OCI-LY1 (cell line): ENCODE measurements around the gene RHPN2.
"Not testable (repeated sequence)": the region's sequence is repeated elsewhere in the genome, so short reads cannot be mapped to it uniquely, and the experiment has no call there.

Experiments used
- H2AFZ ChIP-seq: fragments of 200-600 bp; sonication (generic), shearing (Covaris generic); 2 replicates; pipeline ENCODE4 v1.6.0; 2014; ENCODE audit warnings: antibody characterized with exemption, mild to moderate bottlenecking, low read length
- H3F3A ChIP-seq: fragments of 200-600 bp; sonication (generic), shearing (Covaris generic); 2 replicates; pipeline ENCODE4 v1.6.0; 2014; ENCODE audit warnings: mild to moderate bottlenecking, antibody characterized with exemption, low read length, moderate library complexity; ENCODE audit not compliant: insufficient read depth
- H3K27ac ChIP-seq: fragments of 200-600 bp; sonication (generic); 2 replicates; pipeline ENCODE4 v1.5.1; 2014; ENCODE audit warnings: low read length, mixed run types, mild to moderate bottlenecking, low read depth; ENCODE audit not compliant: poor library complexity, severe bottlenecking
- H3K27me3 ChIP-seq: fragments of 200-600 bp; sonication (generic); 2 replicates; pipeline ENCODE4 v1.6.0; 2014; ENCODE audit warnings: antibody characterized with exemption, mild to moderate bottlenecking, low read length, moderate library complexity; ENCODE audit not compliant: insufficient read depth
- H3K36me3 ChIP-seq: fragments of 200-600 bp; sonication (generic); 2 replicates; pipeline ENCODE4 v1.6.1; 2014; ENCODE audit warnings: mild to moderate bottlenecking, antibody characterized with exemption, low read length, moderate library complexity, mixed read lengths; ENCODE audit not compliant: insufficient read depth
- H3K4me1 ChIP-seq: fragments of 200-600 bp; sonication (generic); 2 replicates; pipeline ENCODE4 v1.5.1; 2014; ENCODE audit warnings: mild to moderate bottlenecking, low read length, moderate library complexity; ENCODE audit not compliant: insufficient read depth, severe bottlenecking
- H3K4me2 ChIP-seq: fragments of 200-600 bp; sonication (generic), shearing (Covaris generic); 2 replicates; pipeline ENCODE4 v1.6.1; 2014; ENCODE audit warnings: low read length
- H3K4me3 ChIP-seq: fragments of 200-600 bp; sonication (generic); 2 replicates; pipeline ENCODE4 v1.5.1; 2014; ENCODE audit warnings: low read length, low read depth, mild to moderate bottlenecking, mixed read lengths; ENCODE audit not compliant: poor library complexity, severe bottlenecking
- H3K79me2 ChIP-seq: fragments of 200-600 bp; shearing (Covaris generic); 2 replicates; pipeline ENCODE4 v1.6.1; 2016; ENCODE audit warnings: mixed run types, low read length, mixed read lengths; ENCODE audit not compliant: insufficient read depth
- H3K9ac ChIP-seq: fragments of 200-600 bp; sonication (generic), shearing (Covaris generic); 2 replicates; pipeline ENCODE4 v1.6.1; 2014; ENCODE audit warnings: mild to moderate bottlenecking, low read length, mixed read lengths
- H3K9me2 ChIP-seq: fragments of 200-600 bp; sonication (generic), shearing (Covaris generic); 2 replicates; pipeline ENCODE4 v1.6.1; 2014; ENCODE audit warnings: low read depth, mild to moderate bottlenecking, low read length, mixed read lengths
- H3K9me3 ChIP-seq: fragments of 200-600 bp; shearing (Covaris generic); 2 replicates; pipeline ENCODE4 v1.6.1; 2014; ENCODE audit warnings: low read length, mixed read lengths
- H4K20me1 ChIP-seq: fragments of 200-600 bp; sonication (generic), shearing (Covaris generic); 2 replicates; pipeline ENCODE4 v1.6.0; 2016; ENCODE audit warnings: mild to moderate bottlenecking, low read length; ENCODE audit not compliant: insufficient read depth
- EZH2 ChIP-seq: fragments of 200-600 bp; sonication (generic), shearing (Covaris generic); IDR thresholded peaks from 2 replicates; pipeline ENCODE4 v1.8.0; 2017; ENCODE audit warnings: borderline replicate concordance, mixed run types, mild to moderate bottlenecking, antibody characterized with exemption, low read length, moderate library complexity, mixed read lengths
- TF ChIP-seq, protein P1 (sequence below): fragments of 200-600 bp; sonication (generic), shearing (Covaris generic); IDR thresholded peaks from 2 replicates; pipeline ENCODE4 v1.5.1; 2017; ENCODE audit warnings: mild to moderate bottlenecking, antibody characterized with exemption, low read length, moderate library complexity, mixed read lengths

Gene RHPN2

DNA sequence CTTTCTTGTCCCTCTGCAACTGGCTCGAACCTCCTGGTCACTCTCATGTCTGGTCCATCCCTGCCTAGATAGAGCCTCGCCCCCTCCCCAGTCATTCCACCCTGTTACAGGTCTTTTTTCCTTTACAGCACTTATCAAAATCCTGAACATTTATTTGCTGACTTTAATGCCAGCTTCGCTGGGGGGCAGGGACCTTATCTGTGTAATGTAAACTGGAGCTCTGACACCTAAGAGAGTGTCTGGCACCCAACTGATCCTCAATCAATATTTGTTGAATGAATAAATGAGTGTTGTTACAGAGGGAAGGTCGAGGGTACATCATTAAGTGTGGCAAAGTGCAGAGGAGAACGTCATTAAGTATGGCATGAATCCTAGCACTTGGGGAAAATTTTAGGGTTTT lies 76.0 kb downstream of the RHPN2 start:
- no peaks in the 10 kb centered on the region for H3K79me2 ChIP-seq
- no peak for TF ChIP-seq EZH2
- TF ChIP-seq, protein P1, sequence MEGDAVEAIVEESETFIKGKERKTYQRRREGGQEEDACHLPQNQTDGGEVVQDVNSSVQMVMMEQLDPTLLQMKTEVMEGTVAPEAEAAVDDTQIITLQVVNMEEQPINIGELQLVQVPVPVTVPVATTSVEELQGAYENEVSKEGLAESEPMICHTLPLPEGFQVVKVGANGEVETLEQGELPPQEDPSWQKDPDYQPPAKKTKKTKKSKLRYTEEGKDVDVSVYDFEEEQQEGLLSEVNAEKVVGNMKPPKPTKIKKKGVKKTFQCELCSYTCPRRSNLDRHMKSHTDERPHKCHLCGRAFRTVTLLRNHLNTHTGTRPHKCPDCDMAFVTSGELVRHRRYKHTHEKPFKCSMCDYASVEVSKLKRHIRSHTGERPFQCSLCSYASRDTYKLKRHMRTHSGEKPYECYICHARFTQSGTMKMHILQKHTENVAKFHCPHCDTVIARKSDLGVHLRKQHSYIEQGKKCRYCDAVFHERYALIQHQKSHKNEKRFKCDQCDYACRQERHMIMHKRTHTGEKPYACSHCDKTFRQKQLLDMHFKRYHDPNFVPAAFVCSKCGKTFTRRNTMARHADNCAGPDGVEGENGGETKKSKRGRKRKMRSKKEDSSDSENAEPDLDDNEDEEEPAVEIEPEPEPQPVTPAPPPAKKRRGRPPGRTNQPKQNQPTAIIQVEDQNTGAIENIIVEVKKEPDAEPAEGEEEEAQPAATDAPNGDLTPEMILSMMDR: no peak
- no peaks in the 10 kb centered on the region for H3K36me3 ChIP-seq
- no peak overlapping the region for H3K4me2 ChIP-seq
- H3K27me3 ChIP-seq: no peaks in the 10 kb centered on the region
- no peaks in the 10 kb centered on the region for H3K9me2 ChIP-seq
- no peaks in the 10 kb centered on the region for H3K9me3 ChIP-seq
- H4K20me1 ChIP-seq: no peaks in the 10 kb centered on the region
- no peak overlapping the region for H3K27ac ChIP-seq
- no peak overlapping the region for H3K9ac ChIP-seq
- H3F3A ChIP-seq: no peaks in the 10 kb centered on the region
- no peak overlapping the region for H2AFZ ChIP-seq
- H3K4me3 ChIP-seq: no peak overlapping the region
- H3K4me1 ChIP-seq: no peaks in the 10 kb centered on the region

DNA sequence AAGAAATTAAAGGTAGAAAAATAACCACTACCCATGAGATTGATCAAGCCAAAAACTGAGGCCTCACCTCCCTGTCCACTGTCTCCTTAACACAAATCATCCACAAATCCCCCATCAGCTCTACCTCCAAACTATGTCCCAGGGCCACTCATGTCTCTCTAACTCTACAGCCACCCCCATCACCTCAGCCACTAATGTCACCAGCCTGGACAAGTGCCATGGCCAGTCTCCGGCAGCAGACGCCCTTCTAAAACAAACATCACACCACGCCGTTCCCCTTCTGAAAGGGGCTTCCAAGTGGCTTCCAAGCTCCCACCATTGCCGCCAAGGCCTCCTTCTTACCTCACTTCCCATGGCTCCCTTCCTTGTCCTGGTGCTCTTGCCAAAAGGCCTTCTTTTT lies 76.4 kb downstream of the RHPN2 start:
- H3K9me3 ChIP-seq, H3K4me1 ChIP-seq, H3K4me2 ChIP-seq, H3K9ac ChIP-seq, H2AFZ ChIP-seq, H3K27me3 ChIP-seq, H3F3A ChIP-seq, H3K79me2 ChIP-seq, H3K4me3 ChIP-seq, H4K20me1 ChIP-seq, H3K27ac ChIP-seq, H3K9me2 ChIP-seq, H3K36me3 ChIP-seq: not testable (repeated sequence)

DNA sequence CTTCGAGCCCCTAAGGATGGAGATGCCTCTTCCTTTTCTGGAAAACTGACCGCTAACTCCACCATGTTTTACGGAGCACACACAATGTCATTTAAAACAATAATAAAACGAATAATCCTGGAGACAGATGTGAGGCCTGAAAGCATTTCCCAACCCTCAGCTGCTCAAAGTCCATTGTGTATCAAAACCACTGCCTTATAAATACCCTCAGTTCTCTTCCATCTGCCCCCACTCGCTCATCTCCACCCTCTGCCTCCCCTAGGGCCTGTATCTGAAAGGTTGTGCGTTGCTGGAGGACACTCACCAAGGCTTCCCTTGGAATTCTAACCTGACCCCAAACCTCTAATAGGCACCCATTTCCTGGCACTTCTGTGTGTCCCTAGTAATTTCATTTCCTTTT lies 82.2 kb downstream of the RHPN2 start:
- not testable (repeated sequence) for H3K4me3 ChIP-seq, H3K36me3 ChIP-seq, H3K9me3 ChIP-seq

DNA sequence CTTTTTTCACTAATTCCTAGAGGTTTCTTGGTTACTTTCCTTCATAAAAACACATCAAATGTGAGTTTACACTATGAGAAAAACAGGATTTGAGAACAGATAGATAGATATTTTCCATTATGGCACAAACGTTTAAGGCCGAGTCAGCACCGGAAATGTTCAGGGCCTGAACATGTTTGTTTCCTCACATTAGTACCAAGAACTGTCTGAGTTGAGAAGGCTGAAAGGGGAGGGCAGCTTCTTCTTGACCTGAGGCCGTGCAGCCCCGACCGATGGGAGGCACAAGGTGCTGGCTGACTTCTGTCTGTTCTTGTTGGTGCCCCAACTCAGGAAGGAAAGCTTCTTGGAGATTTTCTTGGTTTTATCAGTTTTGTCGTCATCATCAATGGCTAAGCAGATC lies 84.9 kb downstream of the RHPN2 start:
- not testable (repeated sequence) for H3K9me3 ChIP-seq, H3K79me2 ChIP-seq, H3K4me3 ChIP-seq, H2AFZ ChIP-seq, H3K27ac ChIP-seq, H3F3A ChIP-seq, H3K9ac ChIP-seq, H3K4me2 ChIP-seq, H4K20me1 ChIP-seq, H3K4me1 ChIP-seq, H3K27me3 ChIP-seq, H3K9me2 ChIP-seq
- H3K36me3 ChIP-seq: peaks cover 18% of the 10 kb centered on the region; the same call in 1 of the 2 replicates

More for the DNA sequence above, 82.2 kb downstream of the RHPN2 start:
- H4K20me1 ChIP-seq, H3F3A ChIP-seq, H2AFZ ChIP-seq, H3K27me3 ChIP-seq, H3K4me2 ChIP-seq, H3K79me2 ChIP-seq, H3K9ac ChIP-seq, H3K27ac ChIP-seq, H3K4me1 ChIP-seq, H3K9me2 ChIP-seq: not testable (repeated sequence)

DNA sequence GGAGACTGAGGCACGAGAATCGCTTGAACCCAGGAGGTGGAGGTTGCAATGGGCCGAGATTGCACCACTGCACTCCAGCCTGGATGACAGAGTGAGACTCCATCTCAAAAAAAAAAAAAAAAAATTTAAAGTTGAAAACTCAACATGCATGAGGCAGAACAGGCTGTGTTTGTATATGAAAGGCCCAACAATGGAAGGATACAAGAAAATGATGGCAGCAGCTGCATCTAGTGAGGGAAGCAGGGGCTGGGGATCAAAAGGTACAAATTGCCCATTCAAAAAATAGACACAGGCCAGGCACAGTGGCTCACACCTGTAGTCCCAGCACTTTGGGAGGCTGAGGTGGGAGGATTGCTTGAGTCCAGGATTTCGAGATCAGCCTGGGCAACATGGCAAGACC lies 86.9 kb downstream of the RHPN2 start:
- not testable (repeated sequence) for H3K9me3 ChIP-seq, H3K9ac ChIP-seq, H3K79me2 ChIP-seq, H3K4me1 ChIP-seq, H4K20me1 ChIP-seq, H3K4me3 ChIP-seq, H3K4me2 ChIP-seq, H3K27ac ChIP-seq, H3F3A ChIP-seq, H3K27me3 ChIP-seq, H2AFZ ChIP-seq, H3K9me2 ChIP-seq
- peaks cover 18% of the 10 kb centered on the region for H3K36me3 ChIP-seq
